Measurements from ENCODE around the gene MYL4.
"Not testable (repeated sequence)": the region's sequence is repeated elsewhere in the genome, so short reads cannot be mapped to it uniquely, and the experiment has no call there.

Gene MYL4

DNA sequence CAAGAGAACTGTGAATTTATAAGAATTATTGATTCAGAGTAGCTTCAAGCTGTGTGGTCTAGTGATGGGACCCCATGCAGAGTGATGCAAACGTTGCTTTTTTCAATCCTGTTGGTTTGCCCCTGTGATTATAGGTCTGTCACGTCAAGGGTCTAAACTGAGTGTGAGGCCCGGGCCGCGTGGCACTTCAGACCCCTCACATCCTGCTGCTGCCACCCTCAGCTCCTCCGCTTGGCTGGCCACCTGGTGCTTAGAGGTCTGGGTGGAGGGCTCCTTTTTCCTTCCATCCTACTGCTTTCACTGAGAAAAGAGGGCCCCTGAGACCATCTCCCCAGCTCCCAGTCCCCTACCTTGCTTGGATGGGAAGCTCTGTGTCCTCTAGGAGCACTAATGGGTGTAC is 12.0 kb downstream of the MYL4 start:
- DNase-seq (ENCODE audit: low read depth in 2 of 2), result no peak

- no peak for DNase-seq (ENCODE audit: low read depth in 2 of 2)
Observed at GRCh38 chr17:47222047-47222446, 12.9 kb downstream of the MYL4 start.

GRCh38 chr17:47223007-47223406 is 13.9 kb downstream of the MYL4 start:
- no peak for DNase-seq (ENCODE audit: low read depth in 2 of 2)

DNA sequence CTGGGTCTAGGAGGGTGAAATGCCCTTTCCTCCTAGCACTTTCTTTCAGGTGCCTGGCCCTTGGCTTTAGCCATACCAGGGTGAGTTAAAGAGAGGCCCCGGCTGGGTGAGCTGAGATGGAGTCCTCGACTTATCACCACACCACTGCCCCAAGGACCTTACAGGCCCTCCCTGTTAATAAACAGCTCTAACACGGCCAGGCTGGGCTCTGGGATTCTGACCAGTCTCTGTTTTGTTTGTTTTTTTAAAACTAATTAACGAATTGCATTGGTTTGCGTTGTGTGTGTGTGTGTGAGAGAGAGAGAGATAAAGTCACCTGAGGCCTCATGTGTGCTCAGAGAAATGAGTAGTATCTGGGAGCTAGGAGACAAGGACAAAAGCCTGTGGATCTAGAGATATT is 14.3 kb downstream of the MYL4 start:
- no peak for DNase-seq (ENCODE audit: low read depth in 2 of 2)

- DNase-seq (ENCODE audit: low read depth in 2 of 2), result not testable (repeated sequence)
Observed at GRCh38 chr17:47224077-47224476, 14.9 kb downstream of the MYL4 start.

GRCh38 chr17:47224966-47225365 is 15.8 kb downstream of the MYL4 start:
- DNase-seq (ENCODE audit: low read depth in 2 of 2), result no peak

- no peak for DNase-seq (ENCODE audit: low read depth in 2 of 2)
Observed at GRCh38 chr17:47225436-47225858, 16.3 kb downstream of the MYL4 start.

GRCh38 chr17:47225911-47226688 is 17.0 kb downstream of the MYL4 start:
- no peak for DNase-seq (ENCODE audit: low read depth in 2 of 2)

- DNase-seq (ENCODE audit: low read depth in 2 of 2), result no peak
Observed at GRCh38 chr17:47227862-47228261, 18.7 kb downstream of the MYL4 start.

DNA sequence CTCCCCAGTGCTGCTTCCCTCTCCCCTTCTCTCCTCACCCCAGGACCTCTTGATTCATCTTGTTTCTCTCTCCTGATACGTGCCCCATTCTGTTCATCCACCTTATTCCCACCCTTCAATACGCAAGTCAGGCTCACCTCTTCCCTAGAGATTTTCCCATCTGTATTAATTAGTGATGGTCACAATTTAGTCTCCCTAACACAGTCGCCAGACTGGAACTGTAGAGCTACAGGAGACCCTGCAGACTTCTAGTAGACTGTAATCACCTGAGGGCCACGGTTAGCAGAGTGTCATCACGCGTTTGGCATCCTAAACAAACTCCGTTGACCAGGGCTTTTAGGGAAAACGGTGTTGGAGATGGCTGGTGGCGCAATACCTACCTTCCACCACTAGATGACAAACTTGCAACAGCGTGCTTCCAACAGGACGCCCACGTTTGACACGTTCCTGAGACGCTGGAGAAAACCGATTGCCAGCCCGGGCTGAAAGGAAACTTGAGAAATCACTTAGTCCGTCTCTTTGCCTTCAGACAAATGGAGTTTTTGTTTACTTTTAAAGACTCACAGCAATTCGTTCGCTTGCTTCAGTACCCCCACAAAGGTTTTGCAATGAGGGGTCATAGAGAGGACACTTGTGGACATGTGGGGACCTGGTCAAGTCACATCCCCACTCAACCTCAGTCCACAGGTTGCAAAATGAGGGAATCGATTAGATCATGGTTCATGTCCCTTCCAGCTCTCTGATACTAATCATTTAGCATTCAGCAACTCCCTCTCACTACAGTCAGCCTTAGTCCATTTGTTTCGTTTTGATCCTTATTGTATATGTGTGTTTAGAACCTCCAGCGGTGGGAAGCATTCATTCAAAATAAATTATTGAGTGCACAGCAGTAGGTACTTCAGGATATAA is 20.6 kb downstream of the MYL4 start:
- peak; percentile 45 to 62 for DNase-seq (ENCODE audit: low read depth in 2 of 2)

DNA sequence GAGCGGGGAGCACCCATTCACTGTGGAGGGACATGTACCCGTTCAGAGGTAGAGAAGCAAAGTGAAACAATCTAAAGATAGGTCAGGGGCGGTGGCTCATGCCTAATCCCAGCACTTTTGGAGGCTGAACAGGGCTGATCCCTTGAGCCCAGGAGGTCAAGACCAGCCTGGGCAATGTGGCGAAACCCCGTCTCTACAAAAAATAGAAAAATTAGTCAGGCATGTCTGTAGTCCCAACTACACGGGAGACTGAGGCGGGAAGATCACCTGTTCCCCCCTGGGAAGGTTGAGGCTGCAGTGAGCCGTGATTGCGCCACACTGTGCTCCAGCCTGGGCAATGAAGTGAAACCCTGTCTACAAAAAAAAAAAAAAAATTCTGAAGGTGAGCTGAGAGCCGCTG is 21.7 kb downstream of the MYL4 start:
- DNase-seq (ENCODE audit: low read depth in 2 of 2), result no peak

- DNase-seq (ENCODE audit: low read depth in 2 of 2), result no peak
Observed at GRCh38 chr17:47231334-47231733, 22.2 kb downstream of the MYL4 start.

- DNase-seq (ENCODE audit: low read depth in 2 of 2), result no peak
Observed at GRCh38 chr17:47231866-47232265, 22.7 kb downstream of the MYL4 start.

DNA sequence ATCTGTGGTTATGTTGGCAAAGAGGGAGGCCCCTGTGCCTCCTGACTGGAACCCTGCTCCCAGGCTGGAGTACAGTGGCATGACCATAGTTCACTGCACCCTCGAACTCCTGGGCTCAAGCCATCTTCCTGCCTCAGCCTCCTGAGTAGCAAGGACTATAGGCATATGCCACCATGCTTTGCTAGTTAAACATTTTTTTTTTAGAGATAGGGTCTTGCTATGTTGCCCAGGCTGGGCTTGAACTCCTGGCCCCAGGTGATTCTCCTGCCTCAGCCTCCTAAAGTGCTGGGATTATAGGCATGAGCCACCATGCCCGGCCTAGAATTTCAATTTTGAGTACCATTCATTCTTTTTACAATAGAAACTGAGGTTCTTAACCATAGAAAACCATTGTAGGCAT is 23.3 kb downstream of the MYL4 start:
- no peak for DNase-seq (ENCODE audit: low read depth in 2 of 2)

- DNase-seq (ENCODE audit: low read depth in 2 of 2), result no peak
Observed at GRCh38 chr17:47235506-47235905, 26.4 kb downstream of the MYL4 start.

- DNase-seq (ENCODE audit: low read depth in 2 of 2), result no peak
Observed at GRCh38 chr17:47235923-47236322, 26.8 kb downstream of the MYL4 start.

DNA sequence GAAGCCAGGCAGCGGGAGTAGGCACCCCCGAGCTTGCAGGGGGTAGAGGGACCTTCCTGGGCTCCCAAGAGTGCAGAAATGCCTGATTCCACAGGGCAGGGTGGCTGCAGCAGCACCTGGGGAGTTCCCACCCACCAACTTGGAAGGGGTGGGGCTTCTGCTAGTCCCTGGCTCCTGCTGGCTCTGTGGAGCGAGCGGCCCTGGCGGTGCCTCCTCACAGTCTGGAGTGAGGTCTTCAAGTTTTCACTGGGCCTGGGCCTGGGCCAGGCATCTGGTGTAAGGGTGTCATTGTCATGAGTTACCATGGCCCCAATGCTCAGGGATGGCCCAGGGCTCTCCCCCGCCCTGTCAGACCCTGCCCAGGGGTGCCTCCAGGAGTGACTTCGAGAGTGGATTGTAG is 28.7 kb downstream of the MYL4 start:
- no peak for DNase-seq (ENCODE audit: low read depth in 2 of 2)

DNA sequence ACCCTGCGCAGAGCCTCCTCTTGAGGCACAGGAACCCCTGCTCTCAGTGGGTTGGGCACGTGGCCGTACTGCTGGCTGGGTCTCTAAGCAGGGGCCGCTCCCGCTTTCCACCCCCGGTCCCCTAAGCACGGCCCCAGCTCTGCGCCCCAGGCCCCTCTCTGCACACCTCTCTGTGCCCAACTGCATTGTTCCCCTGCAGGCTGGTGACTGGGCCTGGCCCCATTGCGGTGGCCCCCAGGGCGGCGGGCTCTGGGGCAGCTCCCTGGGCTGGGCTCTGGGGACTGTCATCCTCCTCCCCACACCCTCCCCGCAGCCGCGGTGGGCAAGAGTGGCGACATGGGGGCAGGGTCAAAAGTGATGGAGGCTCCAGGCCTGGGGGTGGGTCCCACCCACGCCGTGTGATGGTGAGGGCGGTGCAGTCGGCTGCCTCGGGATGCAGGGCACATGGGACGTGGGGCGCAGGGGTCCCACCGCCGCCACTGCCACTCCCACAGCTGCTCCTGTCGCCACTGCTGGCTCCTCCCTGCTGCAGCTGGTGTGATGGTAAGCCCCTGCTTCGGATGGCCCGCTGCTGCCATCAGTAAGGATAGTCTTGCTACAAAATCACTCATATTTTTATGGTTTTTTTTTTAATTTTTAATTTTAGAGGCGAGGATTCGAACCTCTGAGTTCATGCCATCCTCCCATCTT is 29.3 kb downstream of the MYL4 start:
- no peak for DNase-seq (ENCODE audit: low read depth in 2 of 2)

DNA sequence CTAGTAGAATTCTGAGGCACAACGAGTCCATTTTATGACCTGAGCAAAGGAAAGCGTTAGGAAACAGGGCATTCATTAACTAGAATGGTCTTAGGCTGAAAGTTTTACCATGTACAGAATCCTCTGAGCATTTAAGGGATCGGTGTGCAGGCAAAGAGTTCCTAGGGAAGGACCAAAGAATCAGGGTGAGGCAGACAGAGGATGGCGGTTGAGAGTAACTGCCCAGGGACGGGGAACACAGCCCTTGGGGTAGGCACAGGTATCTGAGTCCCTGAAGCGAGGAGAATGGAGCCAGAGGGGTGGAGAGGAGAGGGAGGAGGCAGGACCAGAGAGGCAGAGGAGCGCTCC is 30.4 kb downstream of the MYL4 start:
- no peak for DNase-seq (ENCODE audit: low read depth in 2 of 2)

GRCh38 chr17:47239967-47240651 is 31.0 kb downstream of the MYL4 start:
- no peak for DNase-seq (ENCODE audit: low read depth in 2 of 2)

DNA sequence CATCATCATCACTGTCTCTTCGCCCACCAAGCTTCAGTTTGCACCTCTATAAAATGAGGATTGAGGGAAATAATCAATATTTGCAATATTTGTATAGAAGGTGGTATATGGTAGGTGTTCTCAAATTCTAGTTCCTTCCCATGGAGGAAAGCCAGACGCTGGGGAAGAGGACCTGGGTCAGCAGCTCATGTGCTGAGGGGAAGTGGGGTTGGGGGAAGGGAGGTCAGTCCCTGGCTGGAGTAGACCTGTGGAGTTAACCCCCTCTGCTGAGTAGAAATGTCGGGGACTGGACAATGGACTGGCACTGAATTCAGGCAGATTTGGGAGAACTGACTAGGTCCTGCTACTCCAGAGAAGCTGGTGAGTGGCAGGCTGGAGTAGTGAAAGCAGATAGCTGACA is 31.7 kb downstream of the MYL4 start:
- no peak for DNase-seq (ENCODE audit: low read depth in 2 of 2)

- DNase-seq (ENCODE audit: low read depth in 2 of 2), result no peak
Observed at GRCh38 chr17:47242648-47243047, 33.5 kb downstream of the MYL4 start.

Measured in activated CD8-positive, alpha-beta memory T cell treated with anti-CD3 and anti-CD28 coated beads for 4 hours (primary cell).